OCI-LY1 (cell line): ENCODE data around the gene NXN.

ENCODE experiments used
- EZH2 ChIP-seq: fragments of 200-600 bp; sonication (generic), shearing (Covaris generic); IDR thresholded peaks from 2 replicates; pipeline ENCODE4 v1.8.0; 2017; ENCODE audit warnings: borderline replicate concordance, mixed run types, mild to moderate bottlenecking, antibody characterized with exemption, low read length, moderate library complexity, mixed read lengths
- TF ChIP-seq, protein P1 (sequence below): fragments of 200-600 bp; sonication (generic), shearing (Covaris generic); IDR thresholded peaks from 2 replicates; pipeline ENCODE4 v1.5.1; 2017; ENCODE audit warnings: mild to moderate bottlenecking, antibody characterized with exemption, low read length, moderate library complexity, mixed read lengths

DNA sequence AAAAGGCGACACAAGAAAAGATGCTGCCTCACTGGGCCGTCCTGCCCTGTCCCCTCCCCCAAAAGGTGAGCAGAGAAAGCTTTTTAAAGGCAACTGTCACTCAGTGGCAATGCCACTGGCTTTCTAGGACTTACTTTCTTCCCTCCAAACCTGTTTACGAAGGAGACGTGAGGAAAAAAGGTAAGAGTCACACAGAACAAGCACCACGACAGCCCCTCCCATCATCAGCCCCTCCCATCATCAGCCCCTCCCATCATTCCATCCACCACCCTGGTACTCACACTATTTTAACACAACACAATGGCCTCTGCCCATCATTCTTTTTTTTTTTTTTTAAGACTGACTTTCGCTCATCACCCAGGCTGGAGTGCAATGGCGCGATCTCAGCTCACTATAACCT is 77.1 kb downstream of the NXN start:
- TF ChIP-seq, protein P1, sequence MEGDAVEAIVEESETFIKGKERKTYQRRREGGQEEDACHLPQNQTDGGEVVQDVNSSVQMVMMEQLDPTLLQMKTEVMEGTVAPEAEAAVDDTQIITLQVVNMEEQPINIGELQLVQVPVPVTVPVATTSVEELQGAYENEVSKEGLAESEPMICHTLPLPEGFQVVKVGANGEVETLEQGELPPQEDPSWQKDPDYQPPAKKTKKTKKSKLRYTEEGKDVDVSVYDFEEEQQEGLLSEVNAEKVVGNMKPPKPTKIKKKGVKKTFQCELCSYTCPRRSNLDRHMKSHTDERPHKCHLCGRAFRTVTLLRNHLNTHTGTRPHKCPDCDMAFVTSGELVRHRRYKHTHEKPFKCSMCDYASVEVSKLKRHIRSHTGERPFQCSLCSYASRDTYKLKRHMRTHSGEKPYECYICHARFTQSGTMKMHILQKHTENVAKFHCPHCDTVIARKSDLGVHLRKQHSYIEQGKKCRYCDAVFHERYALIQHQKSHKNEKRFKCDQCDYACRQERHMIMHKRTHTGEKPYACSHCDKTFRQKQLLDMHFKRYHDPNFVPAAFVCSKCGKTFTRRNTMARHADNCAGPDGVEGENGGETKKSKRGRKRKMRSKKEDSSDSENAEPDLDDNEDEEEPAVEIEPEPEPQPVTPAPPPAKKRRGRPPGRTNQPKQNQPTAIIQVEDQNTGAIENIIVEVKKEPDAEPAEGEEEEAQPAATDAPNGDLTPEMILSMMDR: no peak
- no peak for TF ChIP-seq EZH2
